Activated naive CD4-positive, alpha-beta T cell treated with Interleukin-2 at 50 U/mL for 16 hours (primary cell): ENCODE data around the gene PMVK.
"Not testable (repeated sequence)": the region's sequence is repeated elsewhere in the genome, so short reads cannot be mapped to it uniquely, and the experiment has no call there.

Experiments
- DNase-seq: peaks from one replicate; pipeline ENCODE4 v3.0.0-alpha.2; 2020

Gene PMVK

DNA sequence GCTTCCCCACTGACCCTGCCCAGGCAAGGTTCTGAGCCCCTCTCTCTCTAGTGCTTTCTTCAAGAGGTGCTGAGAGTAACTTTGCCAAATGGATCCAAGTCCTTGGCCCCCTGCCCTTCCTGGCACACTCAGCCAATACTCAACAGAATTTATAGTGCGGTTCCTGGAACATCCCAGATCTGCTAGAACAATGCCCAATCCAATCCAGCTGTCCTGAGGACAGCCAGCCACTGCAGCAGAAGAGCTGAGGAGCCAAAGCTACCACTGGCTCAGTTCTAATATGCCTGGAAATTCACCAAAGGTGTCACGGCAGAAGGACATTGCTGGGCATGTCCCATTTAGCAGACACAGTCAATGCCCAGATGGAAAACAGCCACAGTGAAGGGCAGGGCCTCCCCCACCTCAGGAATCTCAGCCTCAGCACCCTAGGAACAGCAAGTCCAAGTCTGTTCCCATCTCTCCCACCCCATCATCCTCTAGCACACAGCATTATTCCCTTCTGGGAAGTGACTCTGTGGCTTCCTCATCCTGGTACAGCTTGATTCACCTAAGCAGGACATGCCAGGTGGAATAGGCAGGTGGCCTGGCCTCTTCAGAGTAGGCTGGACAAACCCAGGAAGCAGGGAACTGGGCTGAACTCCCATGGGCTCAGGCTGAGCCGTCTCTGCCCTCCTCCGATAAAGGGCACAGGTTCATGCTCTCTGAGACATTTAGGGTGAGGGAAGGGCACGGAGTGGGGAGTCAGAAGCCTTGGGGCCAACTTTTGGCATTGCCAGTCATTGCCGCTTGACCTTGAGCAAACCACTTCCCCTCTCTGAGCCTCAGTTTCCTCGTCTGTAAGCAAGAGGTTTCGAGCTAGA is 24.6 kb downstream of the PMVK start:
- DNase-seq: no peak

DNA sequence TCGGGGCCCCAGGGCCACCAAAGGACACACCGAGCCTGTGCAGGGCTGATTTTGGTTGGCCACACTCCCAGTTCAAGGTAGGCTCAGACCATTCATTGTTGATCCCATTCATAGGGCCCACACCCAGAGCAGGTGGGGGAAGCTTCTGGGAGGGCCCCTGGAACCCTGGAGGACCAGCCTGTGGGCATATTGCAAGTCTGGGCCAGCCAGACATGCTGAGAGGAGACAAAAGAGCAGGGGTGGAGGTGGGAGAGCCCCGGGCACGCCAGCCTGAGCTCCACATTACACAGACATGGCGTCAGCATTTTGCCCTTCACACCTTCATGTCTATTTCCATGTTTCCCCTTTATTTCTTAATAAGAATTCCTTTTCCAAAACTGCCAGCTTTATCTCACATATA is 25.7 kb downstream of the PMVK start:
- DNase-seq: no peak

DNA sequence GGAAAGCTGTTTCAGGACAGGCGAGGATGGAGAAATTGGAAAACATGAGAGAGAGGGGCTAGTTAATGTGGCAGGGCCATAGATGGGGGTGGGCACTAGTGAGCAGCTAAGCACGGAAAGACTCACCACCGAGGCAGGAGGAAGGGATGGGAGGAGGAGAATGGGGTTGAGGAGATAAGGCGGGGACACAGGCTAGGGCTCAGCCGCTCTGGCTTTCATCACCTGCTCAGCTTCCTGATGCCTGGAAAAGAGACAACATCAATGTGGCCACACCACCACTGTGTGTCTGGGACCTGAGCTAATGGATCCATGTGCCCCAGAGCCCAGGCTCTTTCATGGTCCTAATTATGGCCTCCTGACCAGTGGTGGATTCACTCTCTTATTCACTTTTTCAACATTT is 27.6 kb downstream of the PMVK start:
- DNase-seq: no peak

DNA sequence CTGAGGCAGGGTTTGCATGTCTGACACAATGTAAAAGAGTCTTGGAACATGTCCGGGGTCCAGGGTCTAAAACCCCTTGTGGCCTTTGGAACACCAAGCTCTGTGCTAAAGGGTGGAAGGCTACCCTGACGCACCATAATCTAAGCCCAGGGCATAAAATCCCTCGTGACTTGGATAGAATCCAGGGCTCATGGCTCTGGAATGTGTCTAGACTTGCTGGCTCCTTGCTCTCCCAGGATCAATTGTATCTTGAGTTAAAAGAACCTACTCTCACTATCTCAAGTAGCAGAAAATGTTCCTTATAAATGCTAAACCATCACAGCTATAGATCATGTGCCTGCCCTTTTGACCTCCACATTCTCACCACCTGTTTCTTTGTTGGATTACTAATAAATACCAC is 28.4 kb downstream of the PMVK start:
- DNase-seq: not testable (repeated sequence)

DNA sequence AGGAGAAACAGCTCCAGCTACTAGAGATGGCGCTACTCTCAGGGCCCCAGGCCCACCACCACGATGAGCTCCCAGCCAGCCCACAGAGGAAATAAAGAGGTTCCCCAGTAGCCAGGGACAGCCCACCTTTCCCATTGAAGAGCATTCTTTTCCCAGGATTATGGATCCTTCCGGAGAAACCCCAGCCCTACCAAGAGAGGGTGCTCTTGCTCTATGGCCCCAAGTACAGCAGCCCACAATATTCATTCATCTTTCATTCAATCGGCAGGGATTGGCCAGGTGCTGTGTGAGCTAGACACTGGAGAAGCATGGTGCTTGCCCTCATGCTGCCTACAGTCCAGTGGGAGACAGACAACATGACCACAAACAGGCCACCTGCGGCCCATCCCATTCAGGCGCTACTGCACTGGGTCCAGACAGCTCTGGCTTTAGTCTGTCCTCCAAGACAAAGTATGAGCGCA is 29.9 kb downstream of the PMVK start:
- DNase-seq: no peak

DNA sequence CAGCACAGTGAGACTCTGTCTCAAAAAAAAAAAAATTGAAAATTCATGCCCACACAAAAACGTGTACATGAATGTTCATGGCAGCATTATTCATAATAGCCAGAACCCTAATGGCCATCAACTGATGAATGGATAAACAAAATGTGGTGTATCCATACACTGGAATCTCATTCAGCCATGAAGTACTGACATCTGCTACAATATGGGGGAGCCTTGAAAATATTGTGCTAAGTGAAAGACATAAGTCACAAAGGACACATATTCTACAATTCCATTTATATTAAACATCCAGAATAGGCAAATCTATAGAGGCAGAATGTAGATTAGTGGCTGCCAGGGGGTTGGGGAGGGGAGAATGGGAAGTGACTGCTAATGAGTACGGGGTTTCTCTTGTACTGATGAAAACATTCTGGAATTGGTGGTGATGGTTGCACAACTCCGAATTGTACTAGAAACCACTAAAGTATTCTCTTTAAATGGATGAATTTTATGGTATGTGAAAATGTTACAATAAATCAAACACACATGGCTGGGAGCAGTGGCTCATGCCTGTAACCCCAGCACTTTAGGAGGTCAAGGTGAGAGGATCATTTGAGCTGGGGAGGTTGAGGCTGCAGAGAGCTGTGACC is 33.5 kb downstream of the PMVK start:
- DNase-seq: no peak

DNA sequence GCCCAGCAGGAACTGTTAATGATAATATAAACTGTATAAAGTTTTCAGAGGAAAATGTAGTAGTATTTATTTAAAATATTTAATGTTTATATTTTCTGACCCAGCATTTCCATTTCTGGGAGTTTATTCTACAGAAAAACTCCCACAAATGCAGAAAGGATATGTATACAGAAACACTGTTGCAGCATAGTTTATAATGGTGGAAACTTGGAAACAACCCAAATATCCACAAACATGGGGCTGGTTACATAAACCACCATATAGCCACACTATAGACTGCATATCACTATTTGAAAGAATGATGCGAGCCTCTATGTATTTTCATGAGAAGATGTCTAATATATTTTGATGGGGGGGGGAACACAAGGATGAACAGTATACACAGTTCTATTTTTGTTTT is 34.9 kb downstream of the PMVK start:
- no peak for DNase-seq

DNA sequence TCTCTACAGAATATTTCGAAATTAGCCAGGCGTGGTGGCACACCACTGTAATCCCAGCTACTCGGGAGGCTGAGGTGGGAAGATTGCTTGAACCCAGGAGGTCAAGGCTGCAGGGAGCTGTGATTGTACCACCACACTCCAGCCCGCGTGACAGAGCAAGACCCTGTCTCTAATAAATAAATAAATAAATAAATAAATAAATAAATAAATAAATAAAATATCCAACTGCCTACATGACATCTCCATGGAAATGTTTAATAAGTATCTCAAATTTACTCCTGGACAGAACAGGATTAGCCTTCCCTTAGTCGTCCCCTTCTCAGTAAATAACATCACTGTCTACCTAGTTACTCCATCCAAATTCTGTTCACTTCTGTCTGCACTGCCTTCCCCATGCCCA is 37.5 kb downstream of the PMVK start:
- DNase-seq: no peak

DNA sequence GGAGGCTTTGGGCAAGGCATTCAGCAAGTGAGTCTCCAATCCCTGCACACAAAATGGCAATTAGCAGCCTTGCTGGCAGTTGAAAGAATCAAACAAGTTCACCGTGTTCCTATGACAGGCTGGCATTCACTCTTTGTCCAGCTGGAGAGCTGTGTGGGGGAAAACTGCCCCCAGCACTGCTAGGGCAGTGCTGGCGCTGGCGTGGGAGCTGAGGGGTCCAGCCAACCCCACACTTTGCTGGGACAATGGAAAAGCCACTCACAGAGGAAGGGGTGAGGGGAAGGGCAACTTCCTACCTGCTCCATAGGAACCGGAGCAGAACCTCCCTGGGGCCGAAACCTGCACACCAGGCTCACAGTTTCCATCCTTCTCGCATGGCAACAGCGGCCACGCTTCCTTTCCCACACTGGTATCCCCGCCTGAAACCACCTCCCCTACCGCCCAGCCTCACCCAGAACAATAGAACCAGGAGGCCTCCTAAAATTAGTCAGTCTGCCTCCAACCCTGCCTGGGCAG is 39.7 kb downstream of the PMVK start:
- DNase-seq: no peak

DNA sequence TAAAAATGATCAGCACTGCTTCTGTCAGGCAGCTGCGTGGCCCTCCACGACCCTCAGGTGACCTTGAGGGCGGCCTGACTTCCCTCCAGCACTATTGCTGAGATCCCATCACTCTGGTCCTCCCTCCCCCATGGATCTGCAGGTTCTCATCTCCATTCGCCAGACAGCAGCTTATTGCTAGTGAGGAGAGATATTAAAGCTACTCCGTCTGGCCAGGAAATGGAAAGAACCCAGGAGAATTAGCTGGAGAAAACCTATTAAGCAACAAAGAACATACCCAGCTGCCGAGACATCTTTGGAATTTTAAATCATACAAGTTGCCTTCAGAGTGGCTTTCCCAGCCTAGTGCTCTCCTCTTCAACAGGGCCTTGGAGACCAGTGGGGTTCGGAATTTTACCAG is 40.7 kb downstream of the PMVK start:
- no peak for DNase-seq

DNA sequence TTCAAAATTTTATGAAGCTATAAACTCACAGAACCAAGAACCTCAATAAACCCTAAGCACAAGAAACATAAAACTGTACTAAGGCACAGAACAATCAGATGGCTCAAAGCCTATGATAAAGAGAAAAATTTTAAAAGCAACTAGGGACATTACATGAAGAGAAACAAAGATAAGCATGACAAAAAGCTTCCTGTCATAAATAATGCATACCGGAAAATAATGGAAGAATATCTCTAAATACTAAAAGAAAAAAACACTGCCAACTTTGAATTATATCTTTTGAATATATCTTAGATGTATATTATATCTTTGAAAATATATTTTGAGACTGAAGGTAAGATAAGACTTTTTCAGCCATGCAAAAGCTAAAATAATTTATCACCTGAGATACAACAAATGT is 45.1 kb downstream of the PMVK start:
- no peak for DNase-seq

DNA sequence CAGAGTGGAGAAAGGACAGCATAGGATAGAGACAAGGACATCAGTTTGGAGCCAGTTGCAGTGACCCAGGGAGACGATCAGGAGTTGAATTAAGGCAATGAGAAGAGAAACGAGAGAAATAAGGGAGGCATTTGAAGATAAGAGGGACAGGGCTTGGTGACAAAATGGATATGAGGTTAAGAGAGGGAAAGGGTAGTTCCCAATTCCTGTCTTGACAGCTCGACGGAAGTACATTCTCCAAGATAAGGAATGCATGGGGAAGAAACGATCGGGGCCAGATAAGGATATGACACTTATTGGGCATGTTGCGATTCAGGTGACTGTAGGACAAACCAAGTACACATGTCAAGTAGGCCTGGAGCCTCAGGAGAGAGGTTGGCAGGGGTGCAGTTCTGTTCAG is 47.8 kb downstream of the PMVK start:
- no peak for DNase-seq

DNA sequence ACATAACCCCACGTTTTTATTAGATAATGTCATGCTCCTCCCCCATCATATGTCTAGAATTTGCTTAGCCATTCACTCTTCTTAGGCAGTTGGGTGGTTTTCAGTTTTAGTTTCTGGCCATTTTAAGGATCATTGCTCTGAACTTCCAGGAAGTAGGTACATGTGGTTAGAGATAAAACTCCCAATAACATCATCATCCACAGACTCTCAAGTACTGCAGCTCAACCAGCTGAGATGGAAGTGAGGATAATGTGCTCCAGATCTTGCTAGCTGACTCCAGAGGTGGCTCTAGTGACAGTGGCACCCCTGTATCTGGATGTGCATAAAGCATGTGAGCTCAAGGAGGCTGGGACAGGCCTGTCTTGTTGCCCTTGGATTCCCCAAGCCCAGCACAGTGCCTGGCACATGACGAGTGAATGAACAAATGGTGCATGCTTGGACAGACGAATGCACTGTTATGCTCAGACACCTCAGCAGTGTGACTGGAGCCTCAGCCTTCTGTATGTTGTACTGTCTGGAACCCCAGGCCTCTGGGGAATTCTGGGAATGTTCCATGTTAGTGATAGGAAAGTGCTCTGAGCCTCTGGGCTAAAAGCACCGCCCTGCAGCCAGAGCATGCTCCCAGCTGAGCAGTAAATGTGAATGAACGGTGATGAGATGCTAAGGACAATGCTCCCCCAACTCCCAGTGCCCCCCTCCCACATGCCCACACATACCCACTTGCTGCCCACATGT is 50.1 kb downstream of the PMVK start:
- no peak for DNase-seq

DNA sequence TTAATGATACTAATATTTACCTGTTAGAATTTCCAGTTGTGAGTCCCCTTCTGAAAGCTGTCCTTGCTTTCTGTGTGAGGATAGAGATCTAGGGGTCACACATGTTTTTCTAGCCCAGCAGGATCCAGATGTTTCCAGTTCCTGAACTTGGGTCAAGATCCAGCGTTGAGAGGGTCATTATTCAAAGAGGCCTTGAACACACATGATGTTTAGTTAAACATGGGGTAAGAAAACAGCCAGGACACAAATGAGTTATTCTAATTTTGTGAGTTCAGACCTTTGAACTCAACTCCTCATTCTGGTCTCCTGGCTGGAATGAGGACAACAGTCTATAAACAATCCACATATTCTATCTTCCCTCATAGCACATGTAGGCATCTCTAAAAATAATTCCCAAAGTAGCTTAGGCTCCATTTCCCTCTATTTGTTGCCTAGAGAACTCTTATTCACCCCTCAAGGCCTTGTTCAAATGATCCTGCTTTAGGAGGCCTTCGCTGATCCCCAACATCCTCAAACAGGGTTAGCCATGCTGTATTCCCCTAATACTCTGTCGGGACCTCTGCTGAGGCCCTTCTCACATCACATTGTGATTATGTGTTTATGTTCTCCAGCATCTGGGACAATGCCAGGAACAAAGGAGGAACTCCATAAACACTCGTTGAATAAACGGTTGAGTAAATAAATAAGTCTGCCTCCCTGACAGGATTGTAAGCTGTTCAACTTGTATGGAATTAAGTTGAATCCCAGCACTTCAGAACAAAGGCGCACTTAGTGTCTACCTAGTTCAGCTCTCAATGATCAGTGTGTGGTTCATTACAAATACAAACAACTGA is 51.4 kb downstream of the PMVK start:
- DNase-seq: no peak

DNA sequence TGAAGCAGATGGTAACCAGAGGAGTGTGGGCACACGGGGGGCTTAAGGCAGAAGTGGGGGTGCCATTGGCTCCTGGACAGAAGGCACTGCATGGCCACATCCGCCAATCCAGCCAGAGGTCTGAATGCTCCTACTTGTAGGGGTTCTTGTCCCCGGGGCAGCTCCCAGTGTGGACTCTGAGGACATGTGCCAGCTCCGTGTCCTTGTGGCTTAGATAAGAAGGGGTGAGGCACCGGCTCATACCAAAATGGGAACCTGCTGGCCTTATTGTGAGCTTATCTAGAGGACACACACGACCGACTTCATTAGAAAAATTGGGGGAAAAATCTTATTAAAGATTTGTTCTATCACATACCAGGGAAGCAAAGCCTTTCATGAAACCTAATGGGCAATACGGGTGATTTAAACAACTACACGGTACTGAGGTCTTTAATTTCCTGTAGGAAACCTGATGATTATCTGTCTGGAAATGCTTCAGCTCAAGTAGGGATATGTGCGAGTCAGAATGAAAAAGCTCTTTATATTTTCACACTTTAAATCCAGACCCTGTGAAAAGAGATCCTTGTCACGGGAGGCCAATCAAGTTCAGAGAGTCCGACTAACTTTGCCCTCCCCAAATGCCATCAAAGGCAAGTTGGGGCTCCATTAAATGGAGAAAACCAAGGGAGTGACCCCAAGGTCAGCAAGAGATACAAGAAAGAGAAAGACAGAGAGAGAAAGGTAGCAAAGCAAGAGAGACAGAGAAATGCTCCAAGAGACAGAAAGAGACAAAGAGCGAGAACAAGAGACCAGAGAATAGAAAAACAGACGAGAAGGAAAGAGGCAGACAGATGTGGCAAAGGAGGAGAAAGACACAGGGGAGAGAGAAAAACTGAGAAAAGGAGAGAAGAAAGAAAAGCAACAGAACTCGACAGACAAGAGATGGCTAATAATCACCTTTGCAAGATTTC is 52.3 kb downstream of the PMVK start:
- no peak for DNase-seq

DNA sequence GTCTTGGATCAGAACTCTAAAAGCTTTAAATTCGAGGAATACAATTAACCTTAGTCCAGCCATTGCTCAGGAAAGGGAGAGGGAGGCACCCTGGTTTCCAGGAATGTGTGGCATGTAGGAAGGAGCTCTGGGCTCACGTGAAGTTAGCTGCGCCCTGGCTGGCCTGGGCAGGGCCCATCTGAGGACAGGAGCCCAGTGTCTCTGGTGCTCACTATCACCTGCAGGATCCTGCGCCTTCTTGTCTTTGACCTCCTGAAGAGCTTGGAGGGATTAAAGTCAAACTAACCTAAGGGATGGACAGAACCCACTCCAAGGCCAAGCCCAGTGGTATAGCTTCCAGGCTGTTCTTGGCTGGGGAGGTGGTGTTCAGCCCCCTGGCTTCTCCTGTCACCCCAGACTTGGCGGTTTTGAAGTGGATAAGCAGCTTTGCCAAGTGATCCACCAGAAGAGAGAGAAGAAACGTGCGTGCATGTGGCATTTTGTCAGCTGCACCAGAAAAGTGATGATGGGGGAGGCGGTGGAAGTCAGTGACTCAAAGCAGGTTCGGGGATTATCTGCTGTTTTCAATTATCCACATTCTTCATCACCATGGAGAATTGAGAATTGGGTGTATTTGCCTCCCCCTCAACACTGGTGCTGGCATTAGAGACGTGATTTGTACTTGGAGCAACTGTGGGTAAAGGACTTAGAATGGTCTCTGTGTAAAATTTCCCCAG is 54.5 kb downstream of the PMVK start:
- no peak for DNase-seq

DNA sequence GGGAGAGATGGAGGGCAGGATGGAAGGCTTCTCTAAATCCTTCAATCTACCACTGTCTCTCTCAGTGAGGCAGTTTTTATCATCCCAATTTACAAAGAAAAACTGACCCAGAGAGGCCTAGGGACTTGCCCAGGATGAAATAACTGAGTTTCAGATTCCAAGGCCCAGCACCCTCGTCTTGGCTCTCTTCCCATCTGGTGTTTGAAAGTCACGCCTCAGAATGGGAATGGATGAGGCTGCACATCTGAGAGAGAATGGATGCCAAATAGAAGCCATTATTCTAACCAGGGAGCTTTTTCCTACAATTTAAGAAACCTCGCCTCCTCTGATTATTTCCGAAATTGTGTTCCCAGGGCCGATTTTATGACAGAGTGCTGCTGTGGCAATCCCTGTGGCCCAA is 55.8 kb downstream of the PMVK start:
- no peak for DNase-seq

DNA sequence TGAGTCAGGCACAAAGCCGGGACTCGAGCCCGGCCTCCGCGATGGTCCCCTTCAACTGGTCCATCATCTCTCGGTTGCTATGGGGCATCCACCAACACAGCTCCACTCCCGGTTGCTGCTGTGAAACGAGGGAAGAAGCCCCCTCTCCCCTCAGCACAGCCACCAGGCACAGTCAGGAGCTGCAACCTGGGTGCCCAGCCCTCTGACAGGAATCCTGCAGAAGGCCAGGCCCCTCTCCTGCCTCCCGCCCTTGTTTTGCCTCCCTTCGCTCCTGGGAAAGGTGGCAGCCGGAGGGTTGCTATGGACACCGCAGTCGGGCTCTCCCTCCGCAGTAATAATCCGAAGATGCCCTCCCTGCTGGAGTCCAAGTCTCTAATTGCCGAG is 57.5 kb downstream of the PMVK start:
- DNase-seq: no peak

DNA sequence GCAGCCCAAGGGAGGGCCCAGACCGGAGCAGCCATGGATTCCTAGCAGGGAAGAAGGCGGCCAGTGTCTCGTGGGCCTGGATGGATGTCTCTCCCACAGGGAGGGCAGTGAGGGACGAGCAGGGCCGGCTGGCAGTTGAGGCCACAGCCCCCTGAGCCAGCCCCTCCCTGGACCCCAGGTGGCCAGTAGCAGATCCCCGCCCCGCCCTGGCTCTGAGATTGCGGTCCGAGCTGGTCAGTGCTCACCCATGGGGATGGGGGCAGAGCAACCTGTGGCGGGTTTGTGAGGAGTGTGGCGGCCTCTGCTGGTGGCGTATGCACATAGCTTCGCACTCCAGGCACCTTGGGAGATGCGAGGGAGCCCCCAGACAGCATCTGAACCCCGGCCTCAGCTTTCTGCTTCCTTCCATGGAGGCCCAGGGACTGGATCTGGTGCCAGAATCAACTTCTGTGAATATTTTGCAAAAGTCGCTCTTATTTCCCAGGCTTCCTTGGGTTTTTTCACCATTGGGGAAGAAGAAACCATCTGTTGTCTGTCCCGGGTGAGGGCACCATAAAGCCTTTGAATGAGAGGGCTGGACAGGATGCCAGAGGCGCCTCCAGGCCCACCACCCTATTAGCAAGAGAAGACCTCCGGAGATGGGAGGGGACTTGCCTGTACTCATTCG is 58.0 kb downstream of the PMVK start:
- peak; percentile 75 for DNase-seq

DNA sequence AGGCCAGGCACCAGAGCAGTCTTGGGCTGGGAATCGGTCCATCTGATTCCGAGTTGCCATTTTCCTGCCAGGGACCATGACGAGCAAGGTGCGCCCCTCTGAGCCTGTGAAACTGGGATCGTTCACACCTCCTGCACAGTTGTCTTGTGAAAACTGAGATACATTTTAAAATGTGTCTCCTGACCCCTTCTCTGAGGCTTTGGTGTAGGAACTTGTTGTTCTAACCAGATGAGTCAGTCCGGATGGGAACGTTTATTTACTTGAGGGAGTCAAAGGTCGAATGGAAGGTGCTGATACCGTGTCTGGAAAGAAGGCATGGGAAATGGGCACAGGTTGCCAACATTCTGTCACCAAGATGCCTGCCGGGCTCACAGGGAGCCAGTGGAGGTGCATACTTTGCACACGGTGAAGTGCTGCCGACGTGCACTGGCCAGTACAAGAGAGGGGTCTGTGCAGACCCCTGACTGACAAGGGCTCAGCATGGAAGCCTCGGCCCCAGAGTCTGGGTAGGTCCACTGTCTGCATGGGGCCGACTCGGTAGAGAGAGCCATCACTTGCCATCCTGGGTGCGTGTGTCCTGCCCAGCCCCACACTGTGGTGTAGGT is 59.0 kb downstream of the PMVK start:
- no peak for DNase-seq
